Uterus (tissue), 4 donors: Measurements from ENCODE around the gene CALCA. TPM values are rescaled to one million over a fixed set of nuclear protein-coding genes. Genes with fewer than 3 reads are reported as not detected.
"Not testable (repeated sequence)": the region's sequence is repeated elsewhere in the genome, so short reads cannot be mapped to it uniquely, and the experiment has no call there.

Experiments used
- DNase-seq, 2 donors: peaks; one replicate each; pipeline ENCODE4 v3.0.0-alpha.2; 2019 to 2020
- H3K27ac ChIP-seq, 2 donors: fragments of 200-600 bp; sonication (generic); 1 replicate in 1 of 2; 2 replicates in 1 of 2; pipeline ENCODE4 v1.5.1; 2016 to 2018
- H3K27me3 ChIP-seq, 2 donors: fragments of 200-600 bp; sonication (generic); one replicate each; pipeline ENCODE4 v1.5.1; 2018 to 2019; ENCODE audit warnings: control low read depth in 1 of 2
- H3K36me3 ChIP-seq, 2 donors: fragments of 200-600 bp; sonication (generic); one replicate each; pipeline ENCODE4 v1.5.1; 2019; ENCODE audit warnings: control low read depth in 1 of 2
- H3K4me1 ChIP-seq, 2 donors: fragments of 200-600 bp; sonication (generic); one replicate each; pipeline ENCODE4 v1.5.1; 2018 to 2019; ENCODE audit warnings: control low read depth in 1 of 2
- H3K4me3 ChIP-seq, 2 donors: fragments of 200-600 bp; sonication (generic); 1 replicate in 1 of 2; 2 replicates in 1 of 2; pipeline ENCODE4 v1.5.1; 2018 to 2019; ENCODE audit warnings: mild to moderate bottlenecking in 1 of 2
- H3K9me3 ChIP-seq, 2 donors: fragments of 200-600 bp; sonication (generic); one replicate each; pipeline ENCODE4 v1.5.1; 2019; ENCODE audit warnings: control low read depth in 1 of 2
- CTCF ChIP-seq, 4 experiments: fragments of 200-600 bp in 2 of 4; fragments of 450-650 bp in 2 of 4; sonication (generic) in 2 of 4; IDR thresholded peaks; one replicate each; pipeline ENCODE4 v1.5.1; 2016 to 2019; ENCODE audit warnings: antibody characterized with exemption in 4 of 4, mild to moderate bottlenecking in 2 of 4, moderate library complexity in 1 of 4
- POLR2A ChIP-seq, 2 donors: fragments of 450-650 bp; IDR thresholded peaks; one replicate each; pipeline ENCODE4 v1.6.1; 2016; ENCODE audit warnings: antibody characterized with exemption in 2 of 2, mild to moderate bottlenecking in 1 of 2, moderate library complexity in 1 of 2
- intact Hi-C: fragments of 100-400 bp; cut with DNase I; formaldehyde crosslinking; loops from one replicate; pipeline ENCODE4 v1.15.1; 2023; ENCODE audit warnings: low total_unique reads
- total RNA-seq, 4 donors: library from RNA; depleted of rRNA in 3 of 4; stranded (reverse); fragments of >200 nt in 3 of 4; gene quantifications; one replicate each; pipeline versions ENCODE4 v1.1.0 to v1.2.4, GENCODE V29; 2014 to 2023
- donor health status: DM: yes; HTN: yes; CAD: no.

The CALCA gene
- total RNA-seq, result not detected

GRCh38 chr11:14971865-14972580 is at the start of gene CALCA:
Gene CALCA (minus strand): TSS chr11:14972351. CDS start chr11:14971192, 1,159 bp downstream.
- H3K27me3 ChIP-seq, result peaks cover 0 to 36% of the 10 kb centered on the region in 2 donors
- TF ChIP-seq POLR2A (IDR thresholded peaks at IDR 0.05) (no peak), CTCF (IDR thresholded peaks at IDR 0.05) (no peak)
- H3K4me3 ChIP-seq, result no peak within 1 kb of the TSS
- H3K9me3 ChIP-seq, result no peaks in the 10 kb centered on the region
- H3K27ac ChIP-seq, result no peak within 1 kb of the TSS
- DNase-seq, result no peak
- peaks cover 0 to 14% of the 10 kb centered on the region in 2 donors for H3K4me1 ChIP-seq
- no peaks in the 10 kb centered on the region for H3K36me3 ChIP-seq
- intact Hi-C loops, result no loop called here

- Histone ChIP-seq H3K4me1 (no peaks in the 10 kb centered on the region), H3K27me3 (no peaks in the 10 kb centered on the region), H3K9me3 (no peaks in the 10 kb centered on the region), H3K27ac (no peak overlapping the region), H3K4me3 (no peak overlapping the region), H3K36me3 (no peaks in the 10 kb centered on the region)
- intact Hi-C loops, result no loop called here
- no peak for TF ChIP-seq CTCF (IDR thresholded peaks at IDR 0.05)
- no peak for TF ChIP-seq POLR2A (IDR thresholded peaks at IDR 0.05)
- no peak for DNase-seq
Measured at GRCh38 chr11:15016200-15016599, 44.0 kb upstream of the CALCA start.

- Histone ChIP-seq H3K4me1 (no peaks in the 10 kb centered on the region), H3K27ac (no peak overlapping the region), H3K9me3 (no peaks in the 10 kb centered on the region), H3K36me3 (no peaks in the 10 kb centered on the region), H3K27me3 (no peaks in the 10 kb centered on the region), H3K4me3 (no peak overlapping the region)
- no peak for TF ChIP-seq POLR2A (IDR thresholded peaks at IDR 0.05)
- TF ChIP-seq CTCF (IDR thresholded peaks at IDR 0.05), result no peak
- intact Hi-C loops, result no loop called here
- no peak for DNase-seq
Measured at GRCh38 chr11:15011776-15012345, 39.7 kb upstream of the CALCA start.

GRCh38 chr11:15010865-15011264 is 38.7 kb upstream of the CALCA start:
- Histone ChIP-seq H3K27me3 (no peaks in the 10 kb centered on the region), H3K4me3 (no peak overlapping the region), H3K27ac (no peak overlapping the region), H3K36me3 (no peaks in the 10 kb centered on the region), H3K9me3 (no peaks in the 10 kb centered on the region), H3K4me1 (no peaks in the 10 kb centered on the region)
- DNase-seq, result no peak
- TF ChIP-seq POLR2A (IDR thresholded peaks at IDR 0.05) (no peak), CTCF (IDR thresholded peaks at IDR 0.05) (no peak)
- intact Hi-C loops, result no loop called here

GRCh38 chr11:15006139-15006759 is 34.1 kb upstream of the CALCA start:
- Histone ChIP-seq H3K27ac (no peak overlapping the region), H3K27me3 (no peaks in the 10 kb centered on the region), H3K4me3 (no peak overlapping the region), H3K9me3 (no peaks in the 10 kb centered on the region), H3K36me3 (no peaks in the 10 kb centered on the region), H3K4me1 (no peaks in the 10 kb centered on the region)
- TF ChIP-seq CTCF (IDR thresholded peaks at IDR 0.05) (no peak), POLR2A (IDR thresholded peaks at IDR 0.05) (no peak)
- no peak for DNase-seq
- intact Hi-C loops, result no loop called here

- H3K36me3 ChIP-seq, result not testable (repeated sequence)
Measured at GRCh38 chr11:14988133-14988532, 16.0 kb upstream of the CALCA start.

More at GRCh38 chr11:14988133-14988532, 16.0 kb upstream of the CALCA start:
- H3K4me1 ChIP-seq, DNase-seq, H3K27ac ChIP-seq, intact Hi-C loops, H3K4me3 ChIP-seq, H3K9me3 ChIP-seq, H3K27me3 ChIP-seq: not testable (repeated sequence)
